SJSA1 (cell line): Measurements from ENCODE around the gene TXNL4A. TPM values are rescaled to one million over a fixed set of nuclear protein-coding genes. Genes with fewer than 3 reads are reported as not detected.

Experiments
- DNase-seq, 2 experiments: peaks; one replicate each; pipeline ENCODE4 v3.0.0-alpha.2; 2015 to 2020; ENCODE audit warnings: low spot score in 2 of 2, low read depth in 1 of 2
- H3K27ac ChIP-seq: fragments of 250-450 bp; sonication (Bioruptor Pico); 2 replicates; pipeline ENCODE4 v1.5.1; 2020; ENCODE audit warnings: mild to moderate bottlenecking, moderate library complexity
- H3K27me3 ChIP-seq: fragments of 250-450 bp; sonication (Bioruptor Pico); replicated peaks from 2 replicates; pipeline ENCODE4 v1.5.1; 2020; ENCODE audit warnings: mild to moderate bottlenecking, moderate library complexity
- H3K36me3 ChIP-seq: fragments of 250-450 bp; sonication (Bioruptor Pico); 2 replicates; pipeline ENCODE4 v1.5.1; 2020; ENCODE audit warnings: mild to moderate bottlenecking
- H3K4me1 ChIP-seq: fragments of 250-450 bp; sonication (Bioruptor Pico); replicated peaks from 2 replicates; pipeline ENCODE4 v1.6.1; 2021; ENCODE audit warnings: mild to moderate bottlenecking
- H3K4me3 ChIP-seq: fragments of 250-450 bp; sonication (Bioruptor Pico); 2 replicates; pipeline ENCODE4 v1.5.1; 2020; ENCODE audit warnings: mild to moderate bottlenecking
- H3K9me3 ChIP-seq: fragments of 250-450 bp; sonication (Bioruptor Pico); replicated peaks from 2 replicates; pipeline ENCODE4 v1.5.1; 2020; ENCODE audit warnings: mild to moderate bottlenecking
- total RNA-seq: library from RNA; depleted of rRNA; stranded (reverse); fragments of >200 nt; shearing (Covaris generic); gene quantifications from 2 replicates; pipeline ENCODE4 v1.2.3, GENCODE V29; 2014

The TXNL4A gene
- total RNA-seq, 1 experiment from 2014 or later = 97.6 TPM

GRCh38 chr18:79954791-79955190 is 33.6 kb downstream of the TXNL4A start:
- Histone ChIP-seq H3K4me3 (no peak overlapping the region), H3K36me3 (peaks cover 9% of the 10 kb centered on the region), H3K4me1 (peaks cover 19% of the 10 kb centered on the region), H3K27ac (no peak overlapping the region), H3K9me3 (peaks cover 4% of the 10 kb centered on the region), H3K27me3 (no peaks in the 10 kb centered on the region)
- no peak for DNase-seq

DNA sequence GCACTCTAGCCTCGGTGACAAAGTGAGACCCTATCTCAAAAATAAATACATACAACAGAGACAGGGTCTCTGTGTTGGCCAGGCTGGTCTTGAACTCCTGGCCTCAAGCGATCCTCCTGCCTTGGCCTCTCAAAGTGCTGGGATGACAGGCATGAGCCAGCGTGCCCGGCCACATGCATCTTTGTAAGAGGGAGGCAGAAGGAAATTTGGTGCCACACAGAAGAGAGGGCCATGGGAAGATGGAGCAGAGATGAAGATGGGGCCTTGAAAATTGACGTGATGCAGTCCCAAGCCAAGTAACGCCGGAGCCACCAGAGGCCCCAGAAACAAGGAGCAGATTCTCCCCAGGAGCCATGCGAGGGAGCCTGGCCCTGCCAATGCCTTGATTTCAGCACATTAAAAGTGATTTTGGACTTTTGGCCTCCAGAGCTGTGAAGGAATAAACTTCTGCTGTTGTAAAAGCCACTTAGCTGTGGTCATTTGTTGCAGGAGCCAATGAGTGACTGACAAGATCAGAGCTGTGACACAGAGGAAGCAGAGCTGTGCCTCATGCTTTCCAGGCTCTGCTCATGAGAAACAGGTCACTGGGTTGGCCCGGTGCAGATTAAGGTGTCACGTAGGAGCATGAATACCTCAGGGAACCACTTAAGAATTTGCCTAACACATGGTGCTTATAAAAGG is 34.3 kb downstream of the TXNL4A start:
- H3K27ac ChIP-seq = no peak overlapping the region
- peaks cover 4% of the 10 kb centered on the region for H3K9me3 ChIP-seq
- no peak for DNase-seq

DNA sequence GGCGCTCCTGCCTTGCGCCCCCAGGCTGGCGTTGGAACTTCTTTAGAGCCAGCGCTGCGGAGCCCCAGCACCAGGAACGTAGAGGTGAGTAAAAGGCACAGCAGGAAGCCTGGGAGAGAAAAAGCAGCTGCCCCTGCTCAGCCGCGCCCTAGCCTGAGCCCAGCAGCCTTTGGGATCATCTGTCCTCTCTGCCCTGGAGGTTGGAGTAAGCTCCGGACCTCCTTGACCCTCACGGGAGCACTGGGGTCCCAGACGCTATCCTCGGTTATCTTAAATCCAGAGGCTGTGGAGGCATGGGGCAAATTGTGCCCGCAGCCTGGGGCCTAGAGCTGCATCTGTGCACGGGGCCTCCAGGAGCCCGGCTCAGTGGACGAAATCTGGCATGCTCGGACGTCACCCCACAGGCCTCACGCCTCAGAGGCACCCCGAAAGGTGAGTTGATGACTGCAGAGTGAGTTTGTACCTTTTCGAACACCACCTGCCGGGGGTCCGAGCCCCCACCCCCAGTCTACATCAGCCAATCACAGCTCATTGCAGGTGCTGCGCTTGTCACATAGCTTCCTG is 35.3 kb downstream of the TXNL4A start:
- Histone ChIP-seq H3K4me1 (peaks cover 14% of the 10 kb centered on the region), H3K9me3 (peaks cover 4% of the 10 kb centered on the region), H3K4me3 (no peak overlapping the region), H3K36me3 (peaks cover 22% of the 10 kb centered on the region), H3K27me3 (no peaks in the 10 kb centered on the region), H3K27ac (no peak overlapping the region)
- DNase-seq = no peak

More for the DNA sequence above, 34.3 kb downstream of the TXNL4A start:
- peaks cover 14% of the 10 kb centered on the region for H3K4me1 ChIP-seq
- no peaks in the 10 kb centered on the region for H3K27me3 ChIP-seq
- no peak overlapping the region for H3K4me3 ChIP-seq
- peaks cover 11% of the 10 kb centered on the region for H3K36me3 ChIP-seq

- Histone ChIP-seq H3K4me1 (peaks cover 14% of the 10 kb centered on the region), H3K4me3 (peak overlapping the region; percentile 74), H3K27me3 (no peaks in the 10 kb centered on the region), H3K36me3 (peaks cover 22% of the 10 kb centered on the region), H3K9me3 (peaks cover 4% of the 10 kb centered on the region), H3K27ac (no peak overlapping the region; the same call in 1 of the 2 replicates)
- DNase-seq = no peak
Observed at GRCh38 chr18:79952456-79952995, 35.8 kb downstream of the TXNL4A start.

- Histone ChIP-seq H3K4me3 (peak within 1 kb of the TSS; percentile 74), H3K27ac (peak within 1 kb of the TSS; percentile 74), H3K9me3 (peaks cover 4% of the 10 kb centered on the region), H3K4me1 (peaks cover 14% of the 10 kb centered on the region), H3K36me3 (peaks cover 22% of the 10 kb centered on the region), H3K27me3 (no peaks in the 10 kb centered on the region)
- peak; percentile 62 to 92 for DNase-seq
Observed at GRCh38 chr18:79951545-79952455, 36.6 kb downstream of the TXNL4A start, which contains the start of gene SLC66A2. TSS of gene SLC66A2 (minus strand) at chr18:79951653. CDS start at chr18:79950926, 727 bp downstream.

DNA sequence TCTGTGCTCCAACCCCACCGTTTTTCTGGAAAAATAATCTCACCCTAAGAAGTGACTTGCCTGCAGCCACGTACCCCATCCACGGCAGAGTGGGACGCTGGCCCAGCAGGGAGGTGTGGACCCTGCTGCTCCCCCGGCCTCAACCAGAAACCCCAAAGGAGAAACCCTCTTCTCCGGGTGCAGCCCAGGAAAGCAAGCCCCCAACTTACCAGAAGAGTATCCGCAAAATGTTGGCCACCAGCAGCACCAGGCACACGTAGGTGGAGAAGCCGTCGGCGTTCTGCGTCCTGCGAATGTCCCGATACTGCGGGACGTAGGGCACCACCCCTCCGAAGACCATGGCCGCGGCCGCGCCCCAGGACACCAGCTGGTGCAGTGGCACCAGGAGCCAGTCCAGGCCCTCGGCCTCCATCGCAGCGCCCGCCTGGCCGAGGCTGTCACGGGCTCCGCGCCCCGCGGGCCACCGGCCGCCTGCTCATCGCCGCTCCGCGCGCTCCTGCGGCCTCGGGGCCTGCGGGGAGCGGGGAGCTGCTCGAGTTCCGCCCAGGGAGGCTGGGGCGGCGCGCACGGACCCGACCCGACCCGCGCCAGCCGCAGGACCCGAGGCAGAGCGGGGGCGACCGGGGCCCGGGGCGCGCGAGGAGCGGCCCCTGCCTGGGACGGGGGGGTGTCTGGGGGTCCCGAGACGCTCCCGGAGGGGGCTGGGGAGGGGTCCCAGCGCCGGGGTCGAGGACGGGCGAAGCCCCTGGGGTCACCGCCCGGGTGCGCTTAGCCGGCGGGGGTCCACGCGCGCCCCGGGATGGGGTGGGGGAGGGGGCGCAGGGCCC is 37.6 kb downstream of the TXNL4A start:
- H3K27ac ChIP-seq = peak overlapping the region; percentile 29; the same call in 1 of the 2 replicates
- peaks cover 14% of the 10 kb centered on the region for H3K4me1 ChIP-seq
- H3K36me3 ChIP-seq = peaks cover 22% of the 10 kb centered on the region
- DNase-seq = peak in 1 of 2 experiments; percentile 28
- H3K27me3 ChIP-seq = no peaks in the 10 kb centered on the region
- H3K9me3 ChIP-seq = peaks cover 4% of the 10 kb centered on the region
- H3K4me3 ChIP-seq = peak overlapping the region; percentile 74

- no peak for DNase-seq
- no peaks in the 10 kb centered on the region for H3K27me3 ChIP-seq
- peaks cover 14% of the 10 kb centered on the region for H3K4me1 ChIP-seq
- peaks cover 4% of the 10 kb centered on the region for H3K9me3 ChIP-seq
- no peak overlapping the region for H3K27ac ChIP-seq
- peak overlapping the region; percentile 74 for H3K4me3 ChIP-seq
- H3K36me3 ChIP-seq = peaks cover 22% of the 10 kb centered on the region
Observed at GRCh38 chr18:79949697-79950487, 38.5 kb downstream of the TXNL4A start.

- Histone ChIP-seq H3K36me3 (peaks cover 22% of the 10 kb centered on the region), H3K9me3 (peaks cover 4% of the 10 kb centered on the region), H3K27ac (no peak overlapping the region), H3K4me3 (no peak overlapping the region), H3K27me3 (no peaks in the 10 kb centered on the region), H3K4me1 (peaks cover 14% of the 10 kb centered on the region)
- no peak for DNase-seq
Observed at GRCh38 chr18:79948719-79949411, 39.5 kb downstream of the TXNL4A start.

GRCh38 chr18:79947881-79948610 is 40.3 kb downstream of the TXNL4A start:
- peaks cover 23% of the 10 kb centered on the region for H3K36me3 ChIP-seq
- H3K27me3 ChIP-seq = no peaks in the 10 kb centered on the region
- no peak for DNase-seq
- peaks cover 4% of the 10 kb centered on the region for H3K9me3 ChIP-seq
- no peak overlapping the region for H3K4me3 ChIP-seq
- H3K4me1 ChIP-seq = peaks cover 14% of the 10 kb centered on the region
- no peak overlapping the region for H3K27ac ChIP-seq

DNA sequence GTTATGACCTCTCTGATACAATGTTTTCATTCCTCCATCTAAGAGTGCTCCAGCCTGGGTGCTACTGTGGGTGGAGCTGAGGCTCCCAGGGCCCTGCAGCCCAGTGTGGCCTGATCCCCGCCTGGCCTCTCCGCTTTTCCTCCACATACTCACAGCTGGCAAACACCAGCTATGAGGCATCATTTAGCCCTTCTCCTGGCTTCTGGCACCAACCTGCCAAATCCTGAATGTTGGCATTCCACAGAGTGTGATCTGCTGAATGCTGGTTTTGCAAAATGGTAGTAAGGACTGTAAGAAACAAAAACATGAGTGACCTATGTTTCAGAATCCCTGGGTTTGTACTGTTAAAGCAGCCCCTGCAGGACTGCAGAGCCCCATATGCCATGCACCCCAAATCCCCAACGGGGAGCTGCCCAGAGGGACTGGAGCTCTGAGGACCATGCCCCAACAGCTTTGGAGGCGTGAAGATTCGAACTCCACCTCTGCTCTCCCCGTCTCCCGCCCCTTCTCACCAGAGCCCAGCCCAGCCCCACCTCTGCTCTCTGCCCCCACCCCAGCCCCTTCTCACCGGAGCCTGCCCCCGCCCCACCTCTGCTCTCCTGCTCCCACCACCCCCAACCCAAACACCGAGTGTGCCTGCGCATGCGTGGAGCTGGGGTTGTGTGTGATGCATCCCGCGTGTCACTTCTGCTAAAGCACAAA is 41.2 kb downstream of the TXNL4A start:
- DNase-seq = no peak
- no peaks in the 10 kb centered on the region for H3K27me3 ChIP-seq
- H3K4me1 ChIP-seq = peaks cover 13% of the 10 kb centered on the region
- no peak overlapping the region for H3K27ac ChIP-seq
- no peak overlapping the region for H3K4me3 ChIP-seq
- H3K9me3 ChIP-seq = peaks cover 4% of the 10 kb centered on the region
- peaks cover 29% of the 10 kb centered on the region for H3K36me3 ChIP-seq
